Activated CD8-positive, alpha-beta memory T cell treated with anti-CD3 and anti-CD28 coated beads, Interleukin-2, amount 50 U/mL, for 1 hour (primary cell): ENCODE measurements around the gene CHRDL2.

Experiments used
- DNase-seq: peaks from one replicate; pipeline ENCODE4 v3.0.0-alpha.2; 2020; ENCODE audit errors: extremely low read depth

The CHRDL2 gene

DNA sequence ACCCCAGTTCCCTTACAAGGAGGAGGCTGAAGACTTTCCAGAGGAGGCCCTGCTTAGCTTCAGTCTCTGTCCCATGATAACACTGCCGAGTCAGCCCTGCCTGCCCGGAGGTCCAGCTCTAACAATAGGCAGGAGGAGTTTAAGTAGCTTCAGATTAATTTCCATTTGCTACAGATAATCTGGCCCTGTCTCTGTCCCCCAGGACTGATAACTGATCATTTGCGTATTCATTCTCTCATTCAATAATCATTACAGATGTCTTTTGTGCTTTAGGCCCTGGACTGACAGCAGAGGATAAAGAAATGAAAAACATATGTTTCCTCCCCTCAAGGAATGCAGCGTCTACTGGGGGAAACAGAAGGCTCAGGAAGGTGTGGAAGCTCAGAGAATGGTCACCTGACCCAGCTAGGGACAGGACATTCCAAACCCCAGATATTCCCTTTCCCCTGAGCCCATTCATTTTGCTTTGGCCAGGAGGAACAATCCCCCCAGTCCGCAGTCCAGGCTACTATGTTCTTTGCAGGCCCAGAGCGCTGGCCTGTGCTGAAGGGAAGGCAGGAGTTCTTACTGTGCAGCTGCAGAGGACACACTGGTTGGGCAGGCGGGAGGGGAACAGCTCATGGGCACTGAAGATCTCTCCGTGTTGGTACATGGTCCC, 20.8 kb downstream of the CHRDL2 start:
- DNase-seq: no peak

DNA sequence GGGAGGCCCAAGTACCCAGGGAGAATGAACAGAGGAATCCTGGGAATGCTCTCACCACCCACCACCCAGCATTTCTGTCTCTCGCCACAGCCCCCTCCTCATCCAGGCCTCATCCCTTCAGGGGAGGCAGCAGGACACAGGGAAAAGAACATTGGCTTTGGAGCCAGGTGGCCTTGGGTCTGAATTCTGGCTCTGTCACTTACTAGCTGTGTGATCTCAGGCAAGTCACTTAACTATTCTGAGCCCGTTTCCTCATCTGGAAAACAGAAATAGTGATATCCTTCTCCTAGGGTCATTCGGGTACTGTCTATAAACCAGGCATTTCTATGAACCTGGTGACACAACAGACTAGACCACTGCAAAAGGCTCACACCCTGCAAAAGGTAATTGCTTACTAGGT, 22.1 kb downstream of the CHRDL2 start:
- no peak for DNase-seq

DNA sequence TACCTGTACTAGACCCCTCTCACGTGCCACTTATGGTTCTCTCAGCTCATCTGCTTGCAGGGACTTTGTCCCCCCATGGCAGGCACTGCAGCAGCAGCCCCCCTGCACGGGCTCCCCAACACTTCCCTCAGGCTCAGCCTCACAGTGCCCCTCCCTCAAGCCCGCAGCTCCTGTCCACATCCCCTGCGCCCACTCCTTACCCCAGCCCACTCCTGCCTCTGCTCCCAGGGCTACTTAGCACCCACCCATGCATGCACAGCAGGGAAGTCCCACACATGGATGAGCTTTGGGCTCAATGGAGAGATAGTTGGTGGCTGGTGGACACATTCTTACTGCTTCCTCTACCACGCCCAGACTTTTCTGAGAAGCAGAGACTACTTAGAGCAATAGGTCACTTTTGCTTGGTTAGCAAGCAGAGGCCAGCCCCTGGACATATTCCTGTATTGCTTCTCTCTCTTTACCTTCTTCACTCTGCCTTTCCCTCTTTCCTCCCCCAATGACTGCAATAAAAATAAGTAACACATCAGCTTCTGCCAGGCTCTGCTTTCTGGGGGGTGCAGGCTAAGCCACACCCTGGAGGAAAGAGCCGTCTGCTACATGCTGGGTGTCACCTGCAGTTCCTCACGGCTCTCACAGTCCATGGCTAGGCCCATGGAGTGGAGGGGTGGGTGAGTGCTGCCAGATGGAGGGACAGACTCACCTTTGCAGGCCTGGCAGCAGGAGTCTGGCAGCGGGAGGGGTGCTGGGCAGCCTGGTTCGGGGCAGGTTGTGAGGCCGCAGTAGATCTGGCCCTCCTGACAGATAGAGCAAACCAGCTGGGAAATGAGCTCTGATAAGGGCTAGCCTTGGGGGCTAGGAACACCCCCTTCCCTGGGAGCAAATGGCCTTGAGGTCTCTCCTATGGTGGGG, 23.4 kb downstream of the CHRDL2 start:
- DNase-seq: no peak

DNA sequence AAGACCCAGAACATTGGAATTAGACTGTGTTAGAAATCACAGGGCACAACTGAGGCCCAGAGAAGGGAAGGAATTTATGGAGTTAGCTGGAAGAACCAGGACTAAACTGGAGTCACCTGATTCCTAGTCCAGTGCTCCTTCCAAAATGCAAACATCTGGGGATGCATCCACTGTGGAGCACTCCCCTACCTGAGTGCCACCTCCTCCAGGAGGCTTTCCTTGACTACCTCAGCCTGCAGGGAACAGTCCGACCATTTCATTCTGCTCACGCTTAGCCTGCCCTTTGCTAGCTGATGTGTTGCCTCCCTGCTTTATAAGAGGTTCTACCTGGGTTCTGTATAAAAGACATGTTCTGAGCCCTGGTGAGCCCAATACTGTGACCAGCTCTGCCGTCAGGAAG, 24.0 kb downstream of the CHRDL2 start:
- DNase-seq: no peak

DNA sequence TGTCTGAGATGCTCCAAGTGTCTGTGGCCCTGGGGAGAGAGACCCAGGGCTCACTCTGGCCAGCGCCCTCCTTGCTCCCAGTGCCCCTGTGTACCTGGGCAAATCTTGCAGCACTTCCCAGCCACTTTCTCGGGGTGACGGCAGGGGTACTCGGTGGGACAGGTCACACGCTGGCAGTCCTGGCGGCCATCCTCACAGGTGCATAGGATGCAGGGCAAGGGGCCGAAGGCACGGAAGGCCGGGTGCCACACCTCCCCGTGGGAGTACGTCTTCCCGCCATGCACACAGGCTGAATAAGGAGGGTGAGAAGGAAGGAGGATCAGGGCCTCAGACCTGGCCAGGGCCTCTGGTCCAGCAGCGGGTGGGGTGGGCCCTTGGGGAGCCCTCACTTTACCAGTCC, 28.0 kb downstream of the CHRDL2 start:
- DNase-seq: no peak

DNA sequence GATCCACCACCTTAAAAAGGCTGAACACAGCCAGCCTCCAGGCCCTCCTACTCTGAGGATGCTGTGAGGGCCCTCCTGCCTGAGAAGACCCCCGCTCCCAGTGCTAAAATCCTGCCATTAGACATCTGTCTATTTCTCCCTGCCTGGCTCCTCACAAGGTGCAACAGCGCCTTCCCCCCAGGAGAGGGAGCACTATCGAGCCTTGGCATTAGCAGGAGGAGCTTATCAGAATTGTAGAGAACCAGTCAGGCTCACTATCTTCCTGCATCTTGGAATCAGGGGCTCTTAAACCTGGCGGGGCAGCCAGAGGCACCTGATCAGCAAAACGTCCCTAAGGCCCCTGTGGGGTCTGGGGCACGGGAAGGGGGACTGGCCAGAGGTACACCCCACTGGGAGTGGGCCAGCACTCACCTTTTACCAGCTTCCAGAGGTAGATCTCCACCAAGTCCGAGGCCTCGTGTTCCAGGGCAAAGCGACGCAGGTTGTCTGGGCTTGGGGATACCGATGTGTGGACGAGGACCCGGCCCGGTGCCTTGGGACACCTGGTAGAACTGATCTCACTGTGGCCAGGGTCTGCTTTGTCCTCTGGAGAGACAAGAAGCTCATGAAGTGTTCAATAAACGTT, 28.7 kb downstream of the CHRDL2 start:
- no peak for DNase-seq

DNA sequence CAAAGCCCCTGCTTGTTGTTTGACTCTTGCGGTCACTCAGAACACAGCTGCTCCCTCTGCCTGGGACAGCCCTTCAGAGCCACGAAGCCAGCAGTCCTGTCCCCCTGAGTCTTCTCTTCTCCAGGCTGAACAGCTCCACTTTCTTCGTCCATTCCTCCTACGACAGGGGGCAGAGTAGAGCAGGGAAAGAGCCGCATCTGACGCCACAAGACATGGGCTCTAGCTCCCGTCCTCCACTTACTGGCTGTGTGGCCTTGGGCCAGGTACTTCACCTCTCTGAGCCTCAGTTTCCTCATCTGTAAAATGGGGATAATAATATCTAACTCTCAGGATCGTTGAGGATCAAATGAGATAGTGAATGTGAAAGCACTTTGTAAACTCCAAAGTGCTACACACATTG, 29.9 kb downstream of the CHRDL2 start:
- no peak for DNase-seq

DNA sequence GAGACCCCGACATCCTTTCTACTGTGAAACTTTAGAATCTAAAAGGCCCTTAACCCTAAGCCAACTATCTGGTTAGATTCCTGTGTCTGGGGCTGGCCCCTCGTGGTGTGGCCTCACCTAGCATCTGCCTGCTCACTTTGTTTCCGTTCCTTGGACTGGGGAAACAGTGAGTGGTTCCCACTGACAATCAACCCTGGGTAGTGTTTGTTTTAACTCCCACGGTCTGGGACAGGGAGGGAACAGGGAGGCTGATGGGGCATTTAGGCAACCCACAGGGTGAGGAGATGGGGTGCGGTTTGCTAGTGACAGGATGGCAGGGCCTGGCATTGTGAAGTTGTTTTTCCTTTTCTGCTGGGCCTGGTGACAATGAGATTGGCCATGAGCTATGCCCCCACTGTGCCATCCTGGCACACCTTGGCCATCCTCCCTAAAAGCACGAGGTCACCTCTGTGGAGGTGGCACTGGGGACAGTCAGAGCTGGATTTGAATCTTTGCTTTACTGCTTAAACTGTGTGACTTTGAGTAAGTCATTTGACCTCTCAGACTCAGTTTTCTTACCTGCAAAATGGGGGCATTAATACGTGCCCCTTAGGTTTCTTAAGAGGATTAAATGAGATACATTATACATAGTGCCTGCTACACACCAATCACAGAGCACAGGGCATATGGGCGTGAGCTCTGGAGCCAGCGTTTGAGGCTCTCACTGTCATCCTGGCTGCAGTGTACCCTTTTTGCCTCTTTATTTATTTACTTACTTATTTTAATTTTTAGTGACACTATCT, 31.4 kb downstream of the CHRDL2 start:
- DNase-seq: no peak

DNA sequence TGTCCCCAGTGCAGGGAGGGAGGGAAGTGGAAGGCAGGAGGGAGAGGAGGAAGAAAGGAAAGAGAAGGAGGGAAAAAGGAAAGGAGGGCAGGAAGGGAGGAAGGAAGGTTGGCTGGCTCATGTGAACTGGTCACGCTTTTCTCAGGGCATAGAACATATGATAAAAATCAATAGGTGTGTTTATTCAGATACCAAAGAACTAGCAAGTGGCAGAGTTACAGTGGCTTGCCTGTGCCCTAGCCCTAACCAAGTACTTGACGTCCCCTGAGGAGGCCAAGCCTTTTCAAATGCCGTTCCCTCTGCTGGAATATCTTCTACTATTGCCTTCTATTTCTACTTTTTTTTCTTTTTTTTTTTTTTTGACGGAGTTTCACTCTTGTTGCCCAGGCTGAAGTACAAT, 33.5 kb downstream of the CHRDL2 start:
- no peak for DNase-seq

DNA sequence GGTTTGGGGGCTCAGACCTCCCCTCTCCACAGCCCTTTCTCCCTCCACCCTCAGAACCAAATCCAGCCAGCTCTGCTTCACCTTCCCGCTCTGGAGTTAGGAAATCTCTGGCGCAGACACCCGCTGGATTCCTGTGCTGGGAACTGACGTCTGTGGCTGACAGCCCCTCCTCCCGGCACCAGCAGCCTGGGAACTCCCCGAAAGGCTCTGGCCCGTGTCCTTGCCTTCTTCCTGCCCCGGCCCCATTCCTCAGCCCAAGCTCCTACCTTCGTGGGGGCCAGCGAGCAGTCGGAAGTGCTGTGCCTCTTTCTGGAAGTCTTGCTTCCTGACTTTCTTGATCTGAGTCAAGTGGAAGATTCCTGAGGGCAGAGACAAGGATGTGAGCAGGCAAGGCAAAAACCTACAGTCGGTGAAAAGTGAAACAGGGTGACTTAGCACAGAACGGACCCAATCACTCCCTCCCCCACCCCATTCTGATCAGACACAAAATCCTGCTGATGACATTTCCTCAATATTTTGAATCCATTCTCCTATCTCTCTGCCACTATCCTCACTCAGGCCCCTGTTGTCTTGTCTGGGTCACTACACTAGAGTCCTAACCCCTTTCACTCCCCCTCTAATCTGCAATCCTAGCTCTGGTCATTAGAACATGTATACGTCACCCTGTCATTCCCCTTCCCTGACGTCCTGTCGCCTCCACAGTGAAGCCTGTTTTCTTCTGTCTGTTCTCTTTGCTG, 34.1 kb downstream of the CHRDL2 start:
- DNase-seq: no peak

DNA sequence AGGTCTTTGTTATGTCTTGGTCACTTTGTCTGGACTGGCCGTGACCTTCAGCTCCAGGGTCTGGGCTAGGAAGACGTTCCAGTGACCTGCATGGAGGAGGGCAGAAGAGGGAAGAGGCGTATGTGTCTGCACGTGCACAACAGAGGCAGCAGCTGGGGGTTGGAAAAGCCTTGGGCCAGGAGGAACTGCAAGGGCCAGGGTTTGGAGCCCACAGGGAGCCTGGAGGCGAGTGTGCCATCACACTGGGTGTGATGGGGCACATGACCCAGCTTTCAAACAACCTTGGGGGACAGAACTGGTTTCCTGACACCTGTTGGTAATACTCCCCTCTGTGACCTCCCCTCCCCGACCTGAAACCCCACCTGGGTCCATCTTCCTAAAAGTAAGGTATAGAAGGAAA, 34.7 kb downstream of the CHRDL2 start:
- DNase-seq: no peak

DNA sequence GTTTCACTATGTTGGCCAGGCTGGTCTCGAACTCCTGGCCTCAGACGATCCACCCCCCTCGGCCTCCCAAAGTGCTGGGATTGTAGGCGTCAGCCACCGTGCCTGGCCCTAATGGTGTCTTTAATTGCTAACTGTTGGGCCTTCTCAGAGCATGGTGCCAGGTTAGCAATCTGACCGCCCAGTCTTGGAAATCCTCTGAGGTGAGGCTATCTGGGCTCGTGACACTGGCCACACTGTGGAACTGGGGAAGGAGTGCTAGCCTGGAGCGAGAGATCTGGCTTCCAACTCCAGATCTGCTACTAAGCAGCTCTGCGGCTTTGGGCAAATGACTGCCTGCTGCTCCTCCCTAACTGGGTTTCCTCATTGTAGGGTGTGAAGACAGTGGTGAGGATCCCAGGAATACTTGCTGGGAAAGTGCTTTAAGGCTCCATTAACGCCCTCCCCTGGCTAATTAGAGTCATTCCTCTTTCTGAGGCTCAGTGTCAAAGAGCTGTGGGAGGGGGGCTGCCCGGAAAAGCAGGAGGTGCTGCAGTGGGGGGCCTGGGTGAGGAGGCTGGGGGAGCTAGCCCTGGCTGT, 35.4 kb downstream of the CHRDL2 start:
- DNase-seq: no peak

DNA sequence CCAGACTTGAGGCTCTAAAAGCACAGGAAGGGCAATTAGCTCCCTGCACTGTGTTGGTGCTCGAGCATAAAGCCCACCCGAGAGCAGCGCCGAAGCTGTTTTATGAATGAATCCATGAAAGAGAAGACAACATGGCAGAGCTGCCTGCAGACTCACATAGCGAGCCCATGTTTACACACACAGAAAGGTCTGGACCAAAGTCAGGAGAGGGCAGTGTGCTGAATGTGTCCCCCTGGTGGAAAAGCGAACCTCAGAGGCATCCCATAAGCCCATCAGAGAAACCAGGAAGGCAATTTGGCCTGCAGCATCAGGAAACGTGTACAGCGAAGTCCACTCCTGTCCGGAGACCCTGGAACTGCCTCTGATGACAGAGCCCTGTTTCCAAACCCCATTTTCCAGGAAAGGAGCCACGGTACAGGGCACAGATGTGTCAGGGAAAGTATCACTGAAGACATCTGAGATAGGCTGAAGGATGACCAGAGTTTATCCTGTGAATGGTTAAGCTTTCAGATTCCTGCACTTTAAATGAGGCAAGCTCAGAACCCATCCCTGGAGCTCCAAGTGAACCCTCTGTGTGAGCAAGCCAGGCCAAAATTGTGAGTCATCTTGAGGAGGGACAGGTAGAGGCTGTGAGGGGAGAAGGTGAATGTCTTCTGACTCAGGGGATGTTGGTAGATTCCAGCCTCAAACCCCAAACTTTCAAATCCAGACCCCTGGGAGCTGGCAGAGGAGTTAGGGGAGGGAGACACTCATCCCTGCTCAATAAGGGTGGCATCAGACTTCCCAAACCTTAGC, 36.9 kb downstream of the CHRDL2 start:
- DNase-seq: no peak

DNA sequence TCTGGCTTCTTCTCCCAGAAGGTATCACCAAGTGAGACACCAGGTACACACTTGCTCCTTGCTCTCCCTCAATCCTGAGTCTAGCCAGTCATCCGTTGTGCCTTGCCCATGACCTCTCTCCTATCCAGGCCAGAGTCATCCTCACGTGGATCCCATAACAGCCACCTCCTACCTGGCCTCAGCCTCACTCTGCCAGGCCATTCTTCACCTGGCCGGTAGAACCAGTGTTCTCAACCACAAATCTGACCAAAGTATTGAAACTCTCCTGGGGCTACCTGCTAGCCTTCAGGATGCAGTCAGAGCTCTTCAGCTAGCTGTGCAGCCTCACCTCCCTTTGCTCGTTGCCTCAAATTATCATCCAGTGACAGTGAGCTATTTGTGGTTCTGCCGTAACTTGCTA, 37.7 kb downstream of the CHRDL2 start:
- DNase-seq: no peak

DNA sequence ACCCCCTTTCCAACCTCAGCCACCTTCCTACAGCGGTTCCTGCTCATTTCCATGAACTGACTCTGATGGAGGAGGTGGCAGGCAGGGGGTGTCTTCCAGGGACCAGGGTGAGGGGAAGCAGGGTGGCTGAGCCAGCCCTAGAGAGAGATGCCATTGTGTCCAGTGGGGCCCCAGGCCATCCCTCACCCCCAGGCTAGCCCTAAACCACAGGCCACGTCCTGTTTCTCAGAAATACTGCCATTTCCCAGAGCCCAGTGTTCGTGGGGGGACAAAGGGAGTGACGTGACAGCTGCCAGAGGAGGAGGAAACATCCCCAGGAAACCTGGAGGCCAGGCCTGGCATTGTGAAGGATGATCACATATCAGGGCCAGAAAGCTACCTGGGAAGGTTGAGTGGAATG, 39.5 kb downstream of the CHRDL2 start:
- no peak for DNase-seq

DNA sequence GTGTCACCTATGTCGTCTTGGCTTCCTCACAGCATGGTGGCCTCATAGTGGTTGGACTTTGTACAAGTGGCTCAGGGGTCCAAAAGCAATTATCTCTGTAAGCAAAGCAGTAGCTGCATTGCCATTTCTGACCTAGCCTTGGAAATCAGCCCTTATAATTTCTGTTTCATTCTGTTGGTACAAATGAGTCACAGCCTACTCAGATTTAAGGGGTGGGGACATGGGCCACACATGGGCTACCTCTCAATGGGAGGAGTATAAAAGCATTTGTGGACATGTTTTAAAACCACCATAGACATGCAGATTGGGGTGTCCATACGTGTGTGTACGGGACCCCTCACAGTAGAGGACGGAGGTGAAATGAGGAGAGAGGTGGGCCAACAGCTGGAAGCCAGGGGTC, 41.6 kb downstream of the CHRDL2 start:
- DNase-seq: no peak

DNA sequence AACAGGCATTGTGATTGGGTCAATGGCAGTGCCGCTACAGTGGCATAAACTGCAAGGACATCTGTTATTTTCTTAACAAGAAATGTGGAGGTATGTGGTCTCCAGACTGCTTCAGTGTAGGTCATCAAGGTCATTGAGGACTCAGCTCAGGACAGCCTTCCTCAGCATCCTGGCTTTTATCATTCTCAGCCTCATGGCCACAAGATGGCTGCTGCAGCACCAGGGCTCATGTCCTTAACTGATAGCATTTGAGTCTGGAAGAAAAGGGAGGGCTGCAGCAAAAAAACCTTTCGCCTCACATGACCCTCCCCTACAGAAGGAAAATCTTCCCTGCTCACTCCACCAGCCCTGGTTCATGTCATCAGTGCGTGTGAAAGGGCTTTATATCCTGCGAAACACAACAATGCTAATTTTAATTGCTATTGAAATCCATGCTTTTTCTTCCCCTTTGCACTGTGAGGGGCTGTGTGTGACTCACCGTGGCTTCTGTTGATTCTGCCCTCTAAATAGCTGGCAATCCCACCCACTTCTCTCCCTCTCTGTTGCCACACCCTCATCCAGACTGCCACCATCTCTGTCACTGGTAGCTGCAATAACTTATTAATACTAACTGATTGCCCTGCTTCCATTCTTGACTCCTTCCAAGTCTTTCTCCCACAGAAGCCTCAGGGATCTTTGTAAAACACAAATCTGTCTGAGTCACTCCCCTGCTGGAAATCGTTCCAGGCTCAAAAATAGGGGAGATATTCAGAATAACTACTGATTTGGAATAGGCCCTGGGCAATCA, 43.8 kb downstream of the CHRDL2 start:
- DNase-seq: no peak

DNA sequence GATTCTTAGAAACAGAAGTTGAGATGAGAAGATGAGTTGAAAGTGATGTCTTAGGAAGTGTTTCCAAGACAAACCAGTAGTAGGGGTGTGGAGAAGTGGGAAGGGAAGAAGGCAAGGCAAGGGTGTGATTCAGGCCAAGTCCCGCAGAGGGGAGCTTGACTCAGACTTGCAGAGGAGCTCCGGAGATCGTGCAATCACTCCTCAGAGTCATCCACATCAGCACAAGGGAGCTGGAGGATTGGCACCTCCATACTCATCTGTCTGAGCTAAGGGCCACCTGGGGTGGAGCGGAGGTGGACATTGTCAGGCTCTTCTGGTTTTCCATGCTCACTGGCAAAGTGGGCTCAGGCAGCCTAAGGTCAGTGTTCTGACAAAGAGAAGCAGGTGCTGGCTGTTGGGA, 44.4 kb downstream of the CHRDL2 start:
- DNase-seq: no peak

DNA sequence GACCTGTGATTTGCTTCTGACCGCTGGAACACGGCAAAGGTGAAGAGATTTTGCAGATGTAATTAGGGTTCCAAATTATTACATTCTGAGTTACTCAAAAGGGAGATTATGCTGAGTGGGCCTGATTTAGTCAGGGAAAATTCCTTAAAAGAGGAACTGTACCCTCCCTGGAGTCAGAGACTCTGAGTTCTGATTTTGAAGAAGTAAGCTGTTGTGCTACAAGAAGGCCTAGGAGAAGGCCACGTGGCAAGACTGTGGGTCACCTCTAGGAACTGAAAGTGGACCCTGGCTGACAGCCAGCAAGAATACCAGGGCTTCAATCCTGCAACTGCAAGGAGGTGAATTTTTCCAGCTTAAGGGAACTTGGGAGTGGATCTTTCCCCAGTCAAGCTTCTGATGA, 45.3 kb downstream of the CHRDL2 start:
- no peak for DNase-seq

DNA sequence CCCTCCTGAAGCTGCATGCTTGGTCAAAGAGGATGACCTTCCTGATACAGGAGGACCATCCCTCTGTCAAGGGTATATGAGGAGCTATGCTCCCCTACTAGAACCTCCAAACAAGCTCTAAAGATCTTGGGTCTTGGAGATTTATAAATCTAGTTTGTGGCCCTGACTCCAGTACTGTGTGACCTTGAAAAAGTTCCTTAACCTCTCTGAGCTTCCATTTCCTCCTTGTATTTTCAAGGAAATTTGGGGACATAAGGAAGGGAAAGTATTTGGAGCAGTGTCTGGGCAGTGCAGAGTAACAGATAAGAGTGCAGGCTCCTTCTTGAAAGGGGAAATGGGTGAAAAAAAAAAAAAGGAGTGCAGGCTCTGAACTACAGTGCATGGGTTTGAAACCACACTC, 45.9 kb downstream of the CHRDL2 start:
- no peak for DNase-seq
